ENCODE data around the gene TTC29. TPM values are rescaled to one million over a fixed set of nuclear protein-coding genes. Genes with fewer than 3 reads are reported as not detected.

TTC29 gene
- total RNA-seq, 1 donor from 2014 or later: 0.16 TPM

DNA sequence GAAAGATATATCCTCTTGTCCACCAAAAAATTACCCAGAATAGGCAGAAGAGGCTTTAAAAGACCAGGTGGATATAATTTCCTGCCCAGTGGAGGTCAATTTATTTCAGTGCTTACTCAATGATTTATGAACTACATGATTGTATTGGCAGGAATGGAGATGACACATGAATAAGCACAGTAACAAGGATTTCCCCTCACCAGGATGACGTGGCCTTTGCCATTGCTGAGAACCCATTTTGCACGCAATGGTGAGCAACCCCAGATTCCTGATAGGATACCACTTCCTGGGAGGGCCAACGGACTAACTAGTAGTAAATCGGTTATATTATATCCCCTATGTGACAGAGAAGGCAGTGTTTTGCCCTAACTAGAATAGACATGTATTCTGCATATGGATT, 11.6 kb upstream of the TTC29 start:
- Mint-ChIP-seq H3K27ac (ENCODE audit: unreplicated experiment) (no peak overlapping the region), H3K4me1 (ENCODE audit: unreplicated experiment) (peaks cover 6% of the 10 kb centered on the region), H3K27me3 (ENCODE audit: unreplicated experiment) (peaks cover 27% of the 10 kb centered on the region), H3K36me3 (ENCODE audit: unreplicated experiment) (no peaks in the 10 kb centered on the region), H3K9me3 (ENCODE audit: unreplicated experiment) (no peaks in the 10 kb centered on the region), H3K4me3 (ENCODE audit: unreplicated experiment) (no peak overlapping the region)
- TF ChIP-seq CTCF (IDR thresholded peaks at IDR 0.05): no peak
- DNase-seq (ENCODE audit: extremely low spot score, unreplicated experiment): no peak

GRCh38 chr4:146952896-146953295, 7.2 kb upstream of the TTC29 start:
- H3K4me1 Mint-ChIP-seq (ENCODE audit: unreplicated experiment): no peaks in the 10 kb centered on the region
- TF ChIP-seq CTCF (IDR thresholded peaks at IDR 0.05): no peak
- no peak overlapping the region for H3K4me3 Mint-ChIP-seq (ENCODE audit: unreplicated experiment)
- no peak for DNase-seq (ENCODE audit: extremely low spot score, unreplicated experiment)
- H3K27ac Mint-ChIP-seq (ENCODE audit: unreplicated experiment): no peak overlapping the region
- H3K9me3 Mint-ChIP-seq (ENCODE audit: unreplicated experiment): no peaks in the 10 kb centered on the region
- H3K36me3 Mint-ChIP-seq (ENCODE audit: unreplicated experiment): no peaks in the 10 kb centered on the region
- H3K27me3 Mint-ChIP-seq (ENCODE audit: unreplicated experiment): peaks cover 56% of the 10 kb centered on the region

GRCh38 chr4:146949559-146949958, 3.9 kb upstream of the TTC29 start:
- Mint-ChIP-seq H3K9me3 (ENCODE audit: unreplicated experiment) (no peaks in the 10 kb centered on the region), H3K4me3 (ENCODE audit: unreplicated experiment) (no peak overlapping the region), H3K36me3 (ENCODE audit: unreplicated experiment) (no peaks in the 10 kb centered on the region), H3K4me1 (ENCODE audit: unreplicated experiment) (peaks cover 11% of the 10 kb centered on the region), H3K27ac (ENCODE audit: unreplicated experiment) (no peak overlapping the region), H3K27me3 (ENCODE audit: unreplicated experiment) (peaks cover 75% of the 10 kb centered on the region)
- DNase-seq (ENCODE audit: extremely low spot score, unreplicated experiment): no peak
- TF ChIP-seq CTCF (IDR thresholded peaks at IDR 0.05): no peak

GRCh38 chr4:146943691-146944375, 1.8 kb downstream of the TTC29 start:
- no peak for TF ChIP-seq CTCF (IDR thresholded peaks at IDR 0.05)
- H3K27ac Mint-ChIP-seq (ENCODE audit: unreplicated experiment): no peak overlapping the region
- peaks cover 80% of the 10 kb centered on the region for H3K27me3 Mint-ChIP-seq (ENCODE audit: unreplicated experiment)
- no peaks in the 10 kb centered on the region for H3K9me3 Mint-ChIP-seq (ENCODE audit: unreplicated experiment)
- no peaks in the 10 kb centered on the region for H3K36me3 Mint-ChIP-seq (ENCODE audit: unreplicated experiment)
- no peak for DNase-seq (ENCODE audit: extremely low spot score, unreplicated experiment)
- H3K4me3 Mint-ChIP-seq (ENCODE audit: unreplicated experiment): no peak overlapping the region
- peaks cover 11% of the 10 kb centered on the region for H3K4me1 Mint-ChIP-seq (ENCODE audit: unreplicated experiment)

DNA sequence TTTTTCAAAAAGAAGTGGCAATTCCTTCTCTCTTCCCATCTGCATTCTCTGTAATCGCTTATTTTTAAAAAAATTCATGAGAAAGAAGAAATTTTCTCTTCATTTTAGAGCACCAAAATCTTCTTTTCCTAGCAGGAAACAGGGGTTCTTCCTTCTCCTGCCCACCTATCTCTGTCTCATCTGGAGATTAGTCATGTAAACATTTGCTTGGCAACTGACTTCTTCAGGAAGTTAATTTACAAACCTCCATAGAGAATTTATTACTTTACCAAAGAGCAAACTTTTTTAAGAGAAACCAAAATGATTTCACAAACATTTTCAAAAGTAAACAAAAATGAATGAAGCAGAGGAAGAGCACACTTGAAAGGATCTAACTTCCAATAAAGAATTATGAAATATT, 13.5 kb downstream of the TTC29 start:
- Mint-ChIP-seq H3K27ac (ENCODE audit: unreplicated experiment) (no peak overlapping the region), H3K4me3 (ENCODE audit: unreplicated experiment) (no peak overlapping the region)

More for the DNA sequence above, 13.5 kb downstream of the TTC29 start:
- DNase-seq (ENCODE audit: extremely low spot score, unreplicated experiment): no peak
- TF ChIP-seq CTCF (IDR thresholded peaks at IDR 0.05): no peak
- no peaks in the 10 kb centered on the region for H3K4me1 Mint-ChIP-seq (ENCODE audit: unreplicated experiment)
- H3K27me3 Mint-ChIP-seq (ENCODE audit: unreplicated experiment): peaks cover 52% of the 10 kb centered on the region
- H3K36me3 Mint-ChIP-seq (ENCODE audit: unreplicated experiment): no peaks in the 10 kb centered on the region
- H3K9me3 Mint-ChIP-seq (ENCODE audit: unreplicated experiment): no peaks in the 10 kb centered on the region
